ENCODE measurements around the gene USP25.

DNA sequence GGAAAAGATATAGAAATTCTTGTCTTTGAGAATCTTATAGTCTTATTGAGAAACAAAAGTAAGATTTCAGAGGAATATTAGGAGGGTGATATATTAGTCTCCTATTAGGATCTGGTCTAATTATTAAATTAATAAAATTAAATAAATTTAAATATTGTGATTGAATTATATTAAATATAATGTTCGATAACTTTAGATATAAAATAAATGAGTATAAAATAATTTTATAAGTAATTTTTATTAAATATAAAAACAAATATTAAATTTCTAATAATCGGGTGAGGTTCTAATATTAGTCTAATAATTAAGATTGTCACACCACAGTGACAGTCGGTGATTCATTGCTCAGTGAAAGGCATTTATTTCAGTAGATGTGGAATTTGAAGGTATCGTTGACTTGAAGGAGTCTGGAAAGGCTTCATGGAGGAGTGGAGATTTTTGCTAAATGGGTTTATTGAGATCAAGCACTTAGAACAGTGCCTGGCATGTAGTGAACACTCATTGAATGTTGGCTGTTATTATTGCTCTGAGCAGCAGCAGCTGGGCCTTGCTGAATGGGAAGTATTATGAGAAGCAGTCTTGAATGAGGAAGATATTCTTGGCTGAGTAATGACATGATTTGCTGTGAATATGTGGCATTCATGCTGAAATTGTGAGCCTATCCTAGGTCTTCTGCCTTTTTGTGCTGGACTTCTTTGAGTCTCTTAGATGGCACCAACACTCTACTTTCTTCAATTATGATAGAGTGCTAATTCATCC lies 74.6 kb downstream of the USP25 start:
- TF ChIP-seq, protein P1, sequence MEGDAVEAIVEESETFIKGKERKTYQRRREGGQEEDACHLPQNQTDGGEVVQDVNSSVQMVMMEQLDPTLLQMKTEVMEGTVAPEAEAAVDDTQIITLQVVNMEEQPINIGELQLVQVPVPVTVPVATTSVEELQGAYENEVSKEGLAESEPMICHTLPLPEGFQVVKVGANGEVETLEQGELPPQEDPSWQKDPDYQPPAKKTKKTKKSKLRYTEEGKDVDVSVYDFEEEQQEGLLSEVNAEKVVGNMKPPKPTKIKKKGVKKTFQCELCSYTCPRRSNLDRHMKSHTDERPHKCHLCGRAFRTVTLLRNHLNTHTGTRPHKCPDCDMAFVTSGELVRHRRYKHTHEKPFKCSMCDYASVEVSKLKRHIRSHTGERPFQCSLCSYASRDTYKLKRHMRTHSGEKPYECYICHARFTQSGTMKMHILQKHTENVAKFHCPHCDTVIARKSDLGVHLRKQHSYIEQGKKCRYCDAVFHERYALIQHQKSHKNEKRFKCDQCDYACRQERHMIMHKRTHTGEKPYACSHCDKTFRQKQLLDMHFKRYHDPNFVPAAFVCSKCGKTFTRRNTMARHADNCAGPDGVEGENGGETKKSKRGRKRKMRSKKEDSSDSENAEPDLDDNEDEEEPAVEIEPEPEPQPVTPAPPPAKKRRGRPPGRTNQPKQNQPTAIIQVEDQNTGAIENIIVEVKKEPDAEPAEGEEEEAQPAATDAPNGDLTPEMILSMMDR (IDR thresholded peaks at IDR 0.05): no peak
- TF ChIP-seq POLR2A (IDR thresholded peaks at IDR 0.05): no peak
